HepG2 (cell line): ENCODE results near the gene DHCR7. TPM values are rescaled to one million over a fixed set of nuclear protein-coding genes. Genes with fewer than 3 reads are reported as not detected.

Experiments used
- CREM ChIP-seq, 2 experiments: sonication (generic) in 1 of 2; formaldehyde crosslinking in 1 of 2; IDR thresholded peaks; 2 replicates each; pipeline versions ENCODE4 v1.4.0 to v1.6.1; 2016 to 2020; ENCODE audit warnings: antibody characterized with exemption in 1 of 2, mild to moderate bottlenecking in 1 of 2, missing genetic modification reagents in 1 of 2
- FOSL2 ChIP-seq: sonication (generic); formaldehyde crosslinking; IDR thresholded peaks from 2 replicates; pipeline ENCODE4 v1.4.0; 2020; ENCODE audit warnings: missing genetic modification reagents
- KLF11 ChIP-seq: IDR thresholded peaks from 2 replicates; pipeline ENCODE4 v1.6.1; 2016; ENCODE audit warnings: missing compliant biosample characterization
- MAF1 ChIP-seq: sonication (generic); formaldehyde crosslinking; IDR thresholded peaks from 2 replicates; pipeline ENCODE4 v1.5.0; 2020; ENCODE audit warnings: missing genetic modification reagents, borderline replicate concordance
- NCOA2 ChIP-seq: sonication (generic); formaldehyde crosslinking; IDR thresholded peaks from 2 replicates; pipeline ENCODE4 v1.8.0; 2022; ENCODE audit warnings: inconsistent platforms
- TBP ChIP-seq: sonication (generic); formaldehyde crosslinking; IDR thresholded peaks from 2 replicates; pipeline ENCODE4 v1.5.0; 2020; ENCODE audit warnings: missing genetic modification reagents
- ZBTB26 ChIP-seq: IDR thresholded peaks from 2 replicates; pipeline ENCODE4 v1.6.1; 2016; ENCODE audit warnings: missing compliant biosample characterization, missing genetic modification reagents, borderline replicate concordance
- ZNF430 ChIP-seq: sonication (generic); formaldehyde crosslinking; IDR thresholded peaks from 2 replicates; pipeline ENCODE4 v1.9.0; 2021; ENCODE audit warnings: mild to moderate bottlenecking, missing genetic modification reagents
- polyA plus RNA-seq, 8 experiments: library from polyadenylated mRNA; depleted of rRNA in 3 of 8; stranded (reverse) in 7 of 8; unstranded in 1 of 8; fragments of >200 nt; fragmentation: Illumina TruSeq in 4 of 8; extraction: Trizol in 4 of 8; gene quantifications; 2 replicates each; pipeline versions ENCODE4 v1.2.1 to v1.2.3, GENCODE V29; 2011 to 2016; ENCODE audit warnings: low read depth in 4 of 8, missing spikeins in 1 of 8, mixed read lengths in 1 of 8; ENCODE audit not compliant: insufficient read depth in 1 of 8
- total RNA-seq, 5 experiments: library from RNA; depleted of rRNA; stranded (reverse); fragments of >200 nt; fragmentation: Illumina TruSeq; extraction: Trizol; gene quantifications; 2 replicates each; pipeline ENCODE4 v1.2.3, GENCODE V29; 2016; ENCODE audit warnings: low read depth in 1 of 5
- TF ChIP-seq, protein P1 (sequence below): sonication (generic); formaldehyde crosslinking; conservative IDR thresholded peaks from 2 replicates; pipeline ENCODE4 v1.4.0; 2020; ENCODE audit warnings: mild to moderate bottlenecking, missing genetic modification reagents, moderate library complexity
- TF ChIP-seq, protein P2 (sequence below): sonication (generic); formaldehyde crosslinking; IDR thresholded peaks from 2 replicates; pipeline ENCODE4 v1.4.0; 2020; ENCODE audit warnings: missing genetic modification reagents
- TF ChIP-seq, protein P3 (sequence below): sonication (generic); formaldehyde crosslinking; IDR thresholded peaks from 2 replicates; pipeline ENCODE4 v1.5.1; 2020; ENCODE audit warnings: missing genetic modification reagents, mild to moderate bottlenecking, borderline replicate concordance

The DHCR7 gene
- total and polyA plus RNA-seq, 2 of the 13 experiments (the other 11 are each of a cell fraction or from before 2014, with no cell fraction given), result 96.0 to 143 TPM

DNA sequence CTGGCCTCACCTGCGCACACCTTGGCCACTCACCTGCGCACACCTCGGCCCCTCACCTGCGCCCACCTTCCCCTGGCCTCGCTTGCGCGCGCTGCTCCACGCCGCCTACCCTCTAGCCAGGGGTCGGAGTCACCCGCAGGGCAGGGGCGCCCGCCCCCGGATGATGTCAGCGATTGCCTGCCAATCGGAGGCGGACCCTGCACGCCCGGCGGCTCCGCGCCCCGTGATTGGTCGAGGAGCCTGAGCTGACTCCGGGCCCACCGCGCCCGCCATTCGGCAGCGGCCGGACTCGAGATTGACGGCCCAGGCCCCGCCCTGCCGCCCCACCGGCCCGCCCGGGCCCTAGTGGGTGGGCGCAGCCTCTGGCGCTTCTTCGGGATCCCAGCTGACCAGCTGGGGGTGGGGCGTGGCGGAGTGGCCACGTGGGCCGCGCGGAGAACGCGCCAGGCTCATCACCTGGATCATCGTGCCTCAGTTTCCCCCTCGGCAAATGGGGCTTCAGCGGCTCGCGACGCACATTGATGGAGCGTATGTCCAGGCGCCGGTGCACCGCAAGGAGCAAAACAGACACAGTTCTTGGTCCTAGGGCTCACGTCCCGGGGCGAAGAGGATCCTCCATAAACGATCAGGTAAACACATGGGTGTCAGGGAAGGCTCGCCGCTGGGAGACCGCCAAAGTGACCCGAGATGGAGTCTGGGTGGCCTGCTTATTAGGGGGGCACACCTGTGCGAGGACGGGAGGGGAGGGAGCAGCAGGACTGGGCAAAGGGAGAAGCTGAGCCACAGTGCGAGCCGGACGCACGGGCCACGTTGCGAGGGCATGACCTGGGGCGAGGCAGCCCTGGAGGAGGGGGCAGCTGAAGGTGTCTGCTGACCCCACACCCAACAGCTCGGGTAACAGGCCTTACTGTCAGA lies at the start of gene DHCR7 (continued):
- TF ChIP-seq, protein P1, sequence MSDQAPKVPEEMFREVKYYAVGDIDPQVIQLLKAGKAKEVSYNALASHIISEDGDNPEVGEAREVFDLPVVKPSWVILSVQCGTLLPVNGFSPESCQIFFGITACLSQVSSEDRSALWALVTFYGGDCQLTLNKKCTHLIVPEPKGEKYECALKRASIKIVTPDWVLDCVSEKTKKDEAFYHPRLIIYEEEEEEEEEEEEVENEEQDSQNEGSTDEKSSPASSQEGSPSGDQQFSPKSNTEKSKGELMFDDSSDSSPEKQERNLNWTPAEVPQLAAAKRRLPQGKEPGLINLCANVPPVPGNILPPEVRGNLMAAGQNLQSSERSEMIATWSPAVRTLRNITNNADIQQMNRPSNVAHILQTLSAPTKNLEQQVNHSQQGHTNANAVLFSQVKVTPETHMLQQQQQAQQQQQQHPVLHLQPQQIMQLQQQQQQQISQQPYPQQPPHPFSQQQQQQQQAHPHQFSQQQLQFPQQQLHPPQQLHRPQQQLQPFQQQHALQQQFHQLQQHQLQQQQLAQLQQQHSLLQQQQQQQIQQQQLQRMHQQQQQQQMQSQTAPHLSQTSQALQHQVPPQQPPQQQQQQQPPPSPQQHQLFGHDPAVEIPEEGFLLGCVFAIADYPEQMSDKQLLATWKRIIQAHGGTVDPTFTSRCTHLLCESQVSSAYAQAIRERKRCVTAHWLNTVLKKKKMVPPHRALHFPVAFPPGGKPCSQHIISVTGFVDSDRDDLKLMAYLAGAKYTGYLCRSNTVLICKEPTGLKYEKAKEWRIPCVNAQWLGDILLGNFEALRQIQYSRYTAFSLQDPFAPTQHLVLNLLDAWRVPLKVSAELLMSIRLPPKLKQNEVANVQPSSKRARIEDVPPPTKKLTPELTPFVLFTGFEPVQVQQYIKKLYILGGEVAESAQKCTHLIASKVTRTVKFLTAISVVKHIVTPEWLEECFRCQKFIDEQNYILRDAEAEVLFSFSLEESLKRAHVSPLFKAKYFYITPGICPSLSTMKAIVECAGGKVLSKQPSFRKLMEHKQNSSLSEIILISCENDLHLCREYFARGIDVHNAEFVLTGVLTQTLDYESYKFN (CRISPR knock-in tag), result peak; percentile 17
- TF ChIP-seq, protein P2, sequence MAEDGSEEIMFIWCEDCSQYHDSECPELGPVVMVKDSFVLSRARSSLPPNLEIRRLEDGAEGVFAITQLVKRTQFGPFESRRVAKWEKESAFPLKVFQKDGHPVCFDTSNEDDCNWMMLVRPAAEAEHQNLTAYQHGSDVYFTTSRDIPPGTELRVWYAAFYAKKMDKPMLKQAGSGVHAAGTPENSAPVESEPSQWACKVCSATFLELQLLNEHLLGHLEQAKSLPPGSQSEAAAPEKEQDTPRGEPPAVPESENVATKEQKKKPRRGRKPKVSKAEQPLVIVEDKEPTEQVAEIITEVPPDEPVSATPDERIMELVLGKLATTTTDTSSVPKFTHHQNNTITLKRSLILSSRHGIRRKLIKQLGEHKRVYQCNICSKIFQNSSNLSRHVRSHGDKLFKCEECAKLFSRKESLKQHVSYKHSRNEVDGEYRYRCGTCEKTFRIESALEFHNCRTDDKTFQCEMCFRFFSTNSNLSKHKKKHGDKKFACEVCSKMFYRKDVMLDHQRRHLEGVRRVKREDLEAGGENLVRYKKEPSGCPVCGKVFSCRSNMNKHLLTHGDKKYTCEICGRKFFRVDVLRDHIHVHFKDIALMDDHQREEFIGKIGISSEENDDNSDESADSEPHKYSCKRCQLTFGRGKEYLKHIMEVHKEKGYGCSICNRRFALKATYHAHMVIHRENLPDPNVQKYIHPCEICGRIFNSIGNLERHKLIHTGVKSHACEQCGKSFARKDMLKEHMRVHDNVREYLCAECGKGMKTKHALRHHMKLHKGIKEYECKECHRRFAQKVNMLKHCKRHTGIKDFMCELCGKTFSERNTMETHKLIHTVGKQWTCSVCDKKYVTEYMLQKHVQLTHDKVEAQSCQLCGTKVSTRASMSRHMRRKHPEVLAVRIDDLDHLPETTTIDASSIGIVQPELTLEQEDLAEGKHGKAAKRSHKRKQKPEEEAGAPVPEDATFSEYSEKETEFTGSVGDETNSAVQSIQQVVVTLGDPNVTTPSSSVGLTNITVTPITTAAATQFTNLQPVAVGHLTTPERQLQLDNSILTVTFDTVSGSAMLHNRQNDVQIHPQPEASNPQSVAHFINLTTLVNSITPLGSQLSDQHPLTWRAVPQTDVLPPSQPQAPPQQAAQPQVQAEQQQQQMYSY (CRISPR knock-in tag), result no peak
- TF ChIP-seq MAF1 (peak; percentile 49; the same call in 1 of the 2 replicates), NCOA2 (CRISPR knock-in tag) (peak; percentile 15), ZBTB26 (CRISPR knock-in tag) (peak; percentile 33; the same call in 1 of the 2 replicates), ZNF430 (CRISPR knock-in tag) (peak; percentile 98), CREM (IDR thresholded peaks at IDR 0.05) (0 out of 2 replicates have a peak, but pooled peaks have one; percentile 21), CREM (CRISPR knock-in tag; IDR thresholded peaks at IDR 0.05) (no peak), TBP (CRISPR knock-in tag) (0 out of 2 replicates have a peak, but pooled peaks have one; percentile 91), KLF11 (CRISPR knock-in tag) (0 out of 2 replicates have a peak, but pooled peaks have one; percentile 36), FOSL2 (CRISPR knock-in tag) (peak; percentile 37; the same call in 1 of the 2 replicates)
- TF ChIP-seq, protein P3, sequence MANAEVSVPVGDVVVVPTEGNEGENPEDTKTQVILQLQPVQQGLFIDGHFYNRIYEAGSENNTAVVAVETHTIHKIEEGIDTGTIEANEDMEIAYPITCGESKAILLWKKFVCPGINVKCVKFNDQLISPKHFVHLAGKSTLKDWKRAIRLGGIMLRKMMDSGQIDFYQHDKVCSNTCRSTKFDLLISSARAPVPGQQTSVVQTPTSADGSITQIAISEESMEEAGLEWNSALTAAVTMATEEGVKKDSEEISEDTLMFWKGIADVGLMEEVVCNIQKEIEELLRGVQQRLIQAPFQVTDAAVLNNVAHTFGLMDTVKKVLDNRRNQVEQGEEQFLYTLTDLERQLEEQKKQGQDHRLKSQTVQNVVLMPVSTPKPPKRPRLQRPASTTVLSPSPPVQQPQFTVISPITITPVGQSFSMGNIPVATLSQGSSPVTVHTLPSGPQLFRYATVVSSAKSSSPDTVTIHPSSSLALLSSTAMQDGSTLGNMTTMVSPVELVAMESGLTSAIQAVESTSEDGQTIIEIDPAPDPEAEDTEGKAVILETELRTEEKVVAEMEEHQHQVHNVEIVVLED (CRISPR knock-in tag), result peak; percentile 73
